ENCODE results near the gene INPP5J. TPM values are rescaled to one million over a fixed set of nuclear protein-coding genes. Genes with fewer than 3 reads are reported as not detected.

INPP5J gene
- total RNA-seq, 1 donor = 0.36 TPM

DNA sequence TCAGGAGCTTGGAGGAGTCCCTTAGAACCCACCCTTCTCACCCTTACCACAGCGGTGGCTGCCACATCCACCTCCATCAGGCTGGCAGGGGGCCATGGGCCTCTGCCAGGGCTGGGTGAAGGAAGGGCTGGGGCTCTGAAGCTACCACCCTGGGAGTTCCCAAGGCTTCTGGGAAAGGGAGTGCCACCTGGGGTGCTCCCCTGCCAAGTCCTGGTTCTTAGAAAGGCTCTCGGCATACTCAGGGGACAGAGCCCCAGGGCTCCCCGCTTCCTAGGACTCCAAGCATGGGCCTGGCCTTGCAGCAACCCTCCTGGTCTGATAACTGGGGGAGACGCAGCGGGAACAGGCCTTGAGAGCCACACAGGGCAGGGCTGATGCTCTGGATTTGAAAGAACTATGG is 18.0 kb downstream of the INPP5J start:
- Histone ChIP-seq H3K4me3 (ENCODE audit: insufficient read depth, low read length) (no peak overlapping the region), H3K27ac (ENCODE audit: low read depth, low read length) (no peak overlapping the region), H2AFZ (ENCODE audit: low read length) (no peak overlapping the region), H3K4me1 (ENCODE audit: insufficient read depth, low read length) (no peaks in the 10 kb centered on the region), H3K9me3 (ENCODE audit: low read depth, low read length) (no peaks in the 10 kb centered on the region), H4K20me1 (ENCODE audit: insufficient read depth, low read length) (no peaks in the 10 kb centered on the region), H3K36me3 (ENCODE audit: insufficient read depth, low read length) (no peaks in the 10 kb centered on the region), H3K79me2 (ENCODE audit: insufficient read depth, low read length) (no peaks in the 10 kb centered on the region), H3K4me2 (ENCODE audit: insufficient read depth, low read length) (no peak overlapping the region), H3K27me3 (ENCODE audit: insufficient read depth, low read length) (peaks cover 37% of the 10 kb centered on the region)
- TF ChIP-seq, protein P1, sequence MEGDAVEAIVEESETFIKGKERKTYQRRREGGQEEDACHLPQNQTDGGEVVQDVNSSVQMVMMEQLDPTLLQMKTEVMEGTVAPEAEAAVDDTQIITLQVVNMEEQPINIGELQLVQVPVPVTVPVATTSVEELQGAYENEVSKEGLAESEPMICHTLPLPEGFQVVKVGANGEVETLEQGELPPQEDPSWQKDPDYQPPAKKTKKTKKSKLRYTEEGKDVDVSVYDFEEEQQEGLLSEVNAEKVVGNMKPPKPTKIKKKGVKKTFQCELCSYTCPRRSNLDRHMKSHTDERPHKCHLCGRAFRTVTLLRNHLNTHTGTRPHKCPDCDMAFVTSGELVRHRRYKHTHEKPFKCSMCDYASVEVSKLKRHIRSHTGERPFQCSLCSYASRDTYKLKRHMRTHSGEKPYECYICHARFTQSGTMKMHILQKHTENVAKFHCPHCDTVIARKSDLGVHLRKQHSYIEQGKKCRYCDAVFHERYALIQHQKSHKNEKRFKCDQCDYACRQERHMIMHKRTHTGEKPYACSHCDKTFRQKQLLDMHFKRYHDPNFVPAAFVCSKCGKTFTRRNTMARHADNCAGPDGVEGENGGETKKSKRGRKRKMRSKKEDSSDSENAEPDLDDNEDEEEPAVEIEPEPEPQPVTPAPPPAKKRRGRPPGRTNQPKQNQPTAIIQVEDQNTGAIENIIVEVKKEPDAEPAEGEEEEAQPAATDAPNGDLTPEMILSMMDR (IDR thresholded peaks at IDR 0.05; ENCODE audit: extremely low read depth, low read depth, low read length) = no peak
- DNase-seq (ENCODE audit: insufficient read length, low spot score, missing footprints) = peak; percentile 84

DNA sequence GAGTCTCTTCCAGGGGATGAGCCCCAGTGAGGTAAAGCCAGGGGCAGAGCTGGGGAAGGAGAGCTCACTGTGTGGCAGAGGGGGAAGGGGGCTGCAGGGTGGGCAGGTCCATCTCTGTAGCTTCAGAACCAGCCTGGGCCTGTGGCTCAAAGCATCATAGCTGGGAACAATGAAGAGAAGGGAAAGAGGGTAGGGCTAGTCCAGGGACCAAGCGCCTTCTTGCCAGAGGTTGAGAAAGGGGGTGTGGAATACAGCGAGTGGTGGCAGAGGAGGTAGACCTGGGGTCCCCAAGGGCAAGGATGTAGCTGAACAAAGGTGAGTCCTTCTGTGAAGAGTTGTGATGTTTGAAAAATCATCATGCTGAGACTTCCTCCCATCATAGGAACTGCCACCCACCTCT is 18.8 kb downstream of the INPP5J start:
- Histone ChIP-seq H3K9me3 (ENCODE audit: low read depth, low read length) (no peaks in the 10 kb centered on the region), H3K4me3 (ENCODE audit: insufficient read depth, low read length) (no peak overlapping the region), H3K4me1 (ENCODE audit: insufficient read depth, low read length) (no peaks in the 10 kb centered on the region), H4K20me1 (ENCODE audit: insufficient read depth, low read length) (no peaks in the 10 kb centered on the region), H3K4me2 (ENCODE audit: insufficient read depth, low read length) (no peak overlapping the region), H3K27me3 (ENCODE audit: insufficient read depth, low read length) (peaks cover 37% of the 10 kb centered on the region), H2AFZ (ENCODE audit: low read length) (no peak overlapping the region), H3K79me2 (ENCODE audit: insufficient read depth, low read length) (no peaks in the 10 kb centered on the region), H3K36me3 (ENCODE audit: insufficient read depth, low read length) (no peaks in the 10 kb centered on the region), H3K27ac (ENCODE audit: low read depth, low read length) (no peak overlapping the region)
- DNase-seq (ENCODE audit: insufficient read length, low spot score, missing footprints) = peak; percentile 76
- TF ChIP-seq, protein P1 (IDR thresholded peaks at IDR 0.05; ENCODE audit: extremely low read depth, low read depth, low read length) = no peak

DNA sequence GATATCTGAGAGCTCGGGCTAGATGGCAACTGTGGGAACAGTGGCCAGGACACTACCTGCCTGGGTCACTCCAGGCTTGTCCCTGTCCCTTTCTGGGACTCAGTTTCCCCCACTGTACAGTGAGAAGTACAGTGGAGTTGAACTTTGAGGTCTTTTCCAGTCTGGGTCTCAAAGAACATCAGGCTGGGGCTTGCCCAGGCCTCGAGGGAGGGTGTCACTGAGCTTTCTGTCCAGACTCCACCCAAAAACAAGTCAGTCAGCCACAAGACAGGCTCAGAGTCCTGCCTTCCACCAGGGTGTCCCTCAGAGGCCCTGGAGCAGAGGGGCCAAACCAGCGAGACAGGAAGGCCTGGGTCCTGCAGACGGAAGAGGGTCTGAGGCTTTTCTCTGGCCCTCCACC is 19.5 kb downstream of the INPP5J start:
- Histone ChIP-seq H3K4me1 (ENCODE audit: insufficient read depth, low read length) (no peaks in the 10 kb centered on the region), H3K27ac (ENCODE audit: low read depth, low read length) (no peak overlapping the region), H3K36me3 (ENCODE audit: insufficient read depth, low read length) (no peaks in the 10 kb centered on the region), H3K79me2 (ENCODE audit: insufficient read depth, low read length) (no peaks in the 10 kb centered on the region), H4K20me1 (ENCODE audit: insufficient read depth, low read length) (no peaks in the 10 kb centered on the region), H3K4me2 (ENCODE audit: insufficient read depth, low read length) (no peak overlapping the region), H3K27me3 (ENCODE audit: insufficient read depth, low read length) (peaks cover 37% of the 10 kb centered on the region), H2AFZ (ENCODE audit: low read length) (no peak overlapping the region), H3K4me3 (ENCODE audit: insufficient read depth, low read length) (no peak overlapping the region), H3K9me3 (ENCODE audit: low read depth, low read length) (no peaks in the 10 kb centered on the region)
- TF ChIP-seq, protein P1 (IDR thresholded peaks at IDR 0.05; ENCODE audit: extremely low read depth, low read depth, low read length) = no peak
- DNase-seq (ENCODE audit: insufficient read length, low spot score, missing footprints) = peak; percentile 43

DNA sequence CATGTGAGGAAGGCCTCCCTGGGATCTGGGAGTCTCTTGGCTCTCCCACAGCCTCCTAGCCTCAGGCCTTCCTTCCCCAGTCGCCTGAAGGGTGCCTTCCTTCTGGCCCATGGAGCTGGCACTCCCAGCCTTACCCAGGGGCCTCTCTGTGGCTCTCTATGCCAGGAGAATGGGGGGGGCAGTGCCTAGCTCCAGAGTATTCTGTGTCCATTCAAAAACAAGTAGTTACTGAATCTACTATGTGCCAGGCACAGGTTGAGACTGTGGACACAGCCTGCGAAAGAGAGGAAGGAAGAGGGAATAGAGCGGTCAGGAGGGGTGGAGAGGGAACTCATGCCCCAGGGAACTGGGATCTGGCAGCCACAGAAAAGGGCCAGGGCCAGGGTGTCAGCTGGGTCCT is 20.3 kb downstream of the INPP5J start:
- Histone ChIP-seq H4K20me1 (ENCODE audit: insufficient read depth, low read length) (no peaks in the 10 kb centered on the region), H3K27ac (ENCODE audit: low read depth, low read length) (no peak overlapping the region), H3K36me3 (ENCODE audit: insufficient read depth, low read length) (no peaks in the 10 kb centered on the region), H3K27me3 (ENCODE audit: insufficient read depth, low read length) (peaks cover 37% of the 10 kb centered on the region), H3K4me1 (ENCODE audit: insufficient read depth, low read length) (no peaks in the 10 kb centered on the region), H2AFZ (ENCODE audit: low read length) (no peak overlapping the region), H3K4me2 (ENCODE audit: insufficient read depth, low read length) (no peak overlapping the region), H3K4me3 (ENCODE audit: insufficient read depth, low read length) (no peak overlapping the region), H3K9me3 (ENCODE audit: low read depth, low read length) (no peaks in the 10 kb centered on the region), H3K79me2 (ENCODE audit: insufficient read depth, low read length) (no peaks in the 10 kb centered on the region)
- no peak for DNase-seq (ENCODE audit: insufficient read length, low spot score, missing footprints)
- TF ChIP-seq, protein P1 (IDR thresholded peaks at IDR 0.05; ENCODE audit: extremely low read depth, low read depth, low read length) = no peak

All from osteoblast (primary cell).